Kidney tubule cell (primary cell): ENCODE results near the gene RAD17.
"Not testable (repeated sequence)": the region's sequence is repeated elsewhere in the genome, so short reads cannot be mapped to it uniquely, and the experiment has no call there.

Source experiments
- DNase-seq: peaks from one replicate; pipeline ENCODE4 v3.0.0-alpha.2; 2018; ENCODE audit warnings: low spot score

RAD17 gene

DNA sequence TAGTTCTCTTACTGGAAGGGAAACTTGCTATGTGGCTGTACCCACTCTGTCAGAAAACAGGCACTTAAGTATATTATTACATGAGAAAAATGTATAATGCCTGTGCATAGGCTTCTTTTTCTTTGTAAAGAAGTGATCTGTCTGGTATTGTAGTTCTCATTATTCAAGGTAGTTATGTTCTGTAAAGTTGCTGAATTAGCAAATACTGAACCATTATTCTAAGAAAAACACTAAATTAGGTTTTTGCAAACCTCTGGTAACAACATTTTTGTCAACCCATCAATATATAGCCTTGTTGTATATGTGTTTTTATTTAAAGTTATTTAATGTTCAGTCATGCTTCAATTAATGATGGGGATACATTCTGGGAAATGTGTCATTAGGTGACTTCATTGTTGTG is 8.8 kb downstream of the RAD17 start:
- DNase-seq = no peak

DNA sequence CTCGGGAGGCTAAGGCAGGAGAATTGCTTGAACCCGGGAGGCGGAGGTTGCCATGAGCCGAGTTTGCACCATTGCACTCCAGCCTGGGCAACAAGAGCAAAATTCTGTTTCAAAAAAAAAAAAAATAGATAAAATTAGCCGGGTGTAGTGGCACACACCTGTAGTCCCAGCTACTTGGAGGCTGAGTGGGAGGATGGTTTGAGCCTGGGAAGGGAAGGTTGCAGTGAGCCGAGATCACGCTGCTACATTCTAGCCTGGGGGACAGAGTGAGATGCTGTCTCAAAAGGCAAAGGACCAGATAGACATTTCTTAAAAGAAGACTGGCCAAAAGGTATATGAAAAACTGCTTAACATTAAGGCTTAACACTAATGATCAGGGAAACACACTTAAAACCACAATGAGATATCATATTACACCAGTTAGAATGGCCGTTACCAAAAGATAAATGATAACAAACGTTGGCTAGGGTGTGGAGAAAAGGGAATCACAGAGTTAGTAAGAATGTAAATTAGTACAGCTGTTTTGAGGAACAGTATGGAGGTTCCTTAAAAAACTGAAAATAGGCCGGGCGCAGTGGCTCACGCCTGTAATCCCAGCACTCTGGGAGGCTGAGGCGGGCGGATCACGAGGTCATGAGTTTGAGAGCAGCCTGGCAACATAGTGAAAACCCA is 35.2 kb downstream of the RAD17 start:
- no peak for DNase-seq

DNA sequence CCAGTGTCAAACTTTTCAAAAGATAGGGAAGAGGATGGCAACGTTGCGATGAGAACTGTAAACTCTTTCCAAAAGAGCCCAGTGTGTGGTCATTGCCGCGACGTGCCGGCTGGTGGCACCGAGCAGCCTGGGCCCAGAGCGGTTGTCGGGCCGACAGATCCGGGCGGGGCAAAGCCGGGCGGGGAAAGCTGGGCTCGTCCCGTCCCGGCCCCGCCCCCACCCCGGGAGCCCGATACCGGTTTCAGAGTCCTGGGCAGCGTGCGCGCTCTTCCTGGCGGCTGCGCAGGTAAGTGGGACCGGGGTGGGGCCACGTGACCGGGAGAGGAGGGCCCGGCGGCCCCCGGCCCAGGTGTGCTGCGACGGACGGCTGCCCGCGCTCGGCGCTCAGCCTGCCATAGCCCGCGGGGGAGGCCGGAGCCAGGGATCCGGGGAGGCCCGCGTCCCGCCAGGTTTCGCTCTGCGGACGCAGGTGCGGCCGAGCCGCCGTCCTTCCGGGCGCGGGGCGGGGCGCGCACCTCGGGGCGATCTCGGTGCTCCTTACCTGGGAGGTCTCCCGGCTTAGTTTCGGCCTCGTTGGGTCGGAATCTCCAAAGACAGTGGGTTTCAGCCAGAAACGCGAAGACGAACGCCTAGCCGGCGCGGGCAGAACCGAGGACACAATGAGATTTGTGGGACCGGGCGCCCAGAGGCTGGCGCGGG is 45.4 kb downstream of the RAD17 start, which contains the start of gene MARVELD2:
TSS of gene MARVELD2 (plus strand) at position 232 of the 699 bp plus-strand sequence. CDS start 4,270 bp downstream, outside the sequence.
- peak; percentile 90 for DNase-seq

DNA sequence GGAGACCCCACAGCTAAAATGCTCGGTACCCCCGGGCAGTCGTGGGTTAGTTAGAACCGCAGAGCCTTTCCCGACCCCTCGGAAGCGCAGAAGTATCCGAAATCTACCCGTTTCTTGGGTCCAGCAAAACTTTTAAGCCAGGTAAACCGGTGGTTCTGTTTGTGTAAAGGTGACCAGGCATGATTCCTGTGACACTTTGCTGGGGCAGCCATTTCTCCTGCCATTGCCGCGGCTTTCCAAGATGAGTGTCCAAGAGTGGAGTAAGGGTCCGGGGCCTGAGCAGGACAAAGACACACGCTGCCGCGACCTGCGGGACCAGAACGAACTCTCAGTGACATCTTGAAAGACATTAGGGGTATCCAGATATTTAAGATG is 46.0 kb downstream of the RAD17 start:
- peak; percentile 53 for DNase-seq

DNA sequence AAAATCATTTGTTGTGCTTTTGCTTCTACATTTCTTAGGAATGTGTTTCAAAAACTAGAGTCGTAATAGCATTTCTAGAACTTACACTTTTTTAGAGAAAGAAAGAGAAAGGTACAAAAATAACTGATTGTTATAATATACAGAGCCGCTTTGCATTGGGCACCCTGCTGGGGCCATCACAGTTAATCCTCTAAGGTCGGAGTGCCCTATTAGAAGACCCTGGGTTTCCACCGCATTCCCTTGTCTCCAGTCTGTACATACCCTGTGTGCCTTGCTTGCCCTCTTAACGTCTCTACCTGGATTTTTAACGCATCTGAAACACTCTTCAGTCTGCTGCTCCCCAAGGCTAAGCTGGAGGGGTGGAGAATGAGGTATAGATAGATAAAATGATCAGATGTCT is 46.6 kb downstream of the RAD17 start:
- DNase-seq = peak; percentile 16

DNA sequence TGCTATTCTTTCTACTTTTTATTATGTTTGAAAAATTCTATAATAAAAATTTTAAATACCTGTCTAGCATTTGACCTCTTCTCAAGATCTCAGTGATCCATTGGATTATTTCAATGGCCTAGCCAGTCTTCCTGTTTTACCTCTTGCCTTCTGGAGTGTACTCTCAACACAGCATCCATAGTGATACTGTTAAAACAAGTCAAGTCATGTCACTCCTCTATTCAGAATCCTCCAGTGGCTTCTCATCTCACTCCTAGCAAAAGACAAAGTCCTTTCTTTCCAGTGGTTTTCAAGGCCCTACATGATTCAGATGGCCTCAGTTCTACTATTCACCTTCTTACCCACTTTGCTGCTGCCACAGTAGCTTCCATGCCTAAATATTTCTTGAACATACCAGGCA is 47.1 kb downstream of the RAD17 start:
- DNase-seq = peak; percentile 3

DNA sequence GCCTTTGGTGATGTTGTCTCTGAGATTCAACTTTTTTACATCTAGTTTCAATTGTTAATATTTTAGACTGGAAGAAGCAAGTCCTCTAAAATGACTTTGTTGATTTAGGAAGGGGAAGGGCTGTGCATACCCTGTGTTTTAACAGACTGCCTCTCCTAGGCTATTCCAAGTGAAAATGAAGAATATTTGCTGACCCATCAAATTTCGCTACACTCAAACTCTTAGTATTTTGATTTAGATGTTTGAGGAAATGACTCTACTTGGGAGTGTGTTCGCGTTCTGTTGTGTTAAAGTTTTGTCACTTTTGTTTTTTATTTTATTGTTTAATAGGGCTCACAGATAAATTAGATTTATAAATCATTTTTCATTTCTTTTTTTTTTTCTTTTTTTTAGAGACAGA is 48.9 kb downstream of the RAD17 start:
- no peak for DNase-seq

DNA sequence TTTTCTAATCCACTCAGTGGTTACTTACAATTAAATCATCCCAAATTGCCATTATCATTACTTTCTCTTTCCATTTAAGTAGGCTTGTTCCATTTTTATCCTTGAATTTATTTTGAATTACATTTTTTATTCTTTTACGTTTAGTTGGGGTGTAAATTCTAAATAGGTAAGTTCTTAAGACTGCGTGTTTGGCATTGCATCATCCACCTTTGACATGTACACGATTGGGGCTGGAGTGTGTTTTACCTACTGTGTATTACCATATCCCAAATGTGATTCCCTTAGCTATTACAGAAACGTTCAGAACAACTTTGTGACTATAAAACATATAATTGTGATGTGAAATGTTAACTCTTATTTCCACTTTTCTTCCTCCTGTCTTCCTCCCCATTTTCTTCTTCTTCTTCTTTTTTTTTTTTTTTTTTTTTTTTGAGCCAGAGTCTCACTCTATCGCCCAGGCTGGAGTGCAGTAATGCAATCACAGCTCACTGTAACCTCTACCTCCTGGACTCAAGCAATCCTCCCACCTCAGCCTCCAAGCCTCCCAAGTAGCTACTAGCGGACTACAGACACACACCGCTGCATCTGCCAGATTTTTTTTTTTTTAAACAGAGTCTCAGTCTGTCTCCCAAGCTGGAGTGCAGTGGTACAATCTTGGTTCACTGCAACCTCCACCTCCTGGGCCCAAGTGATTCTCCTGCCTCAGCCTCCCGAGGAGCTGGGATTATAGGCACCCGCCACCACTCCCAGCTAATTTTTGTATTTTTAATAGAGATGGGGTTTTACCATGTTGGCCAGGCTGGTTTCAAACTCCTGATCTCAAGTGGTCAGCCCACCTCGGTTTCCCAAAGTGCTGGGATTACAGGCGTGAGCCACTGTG is 62.0 kb downstream of the RAD17 start:
- no peak for DNase-seq

DNA sequence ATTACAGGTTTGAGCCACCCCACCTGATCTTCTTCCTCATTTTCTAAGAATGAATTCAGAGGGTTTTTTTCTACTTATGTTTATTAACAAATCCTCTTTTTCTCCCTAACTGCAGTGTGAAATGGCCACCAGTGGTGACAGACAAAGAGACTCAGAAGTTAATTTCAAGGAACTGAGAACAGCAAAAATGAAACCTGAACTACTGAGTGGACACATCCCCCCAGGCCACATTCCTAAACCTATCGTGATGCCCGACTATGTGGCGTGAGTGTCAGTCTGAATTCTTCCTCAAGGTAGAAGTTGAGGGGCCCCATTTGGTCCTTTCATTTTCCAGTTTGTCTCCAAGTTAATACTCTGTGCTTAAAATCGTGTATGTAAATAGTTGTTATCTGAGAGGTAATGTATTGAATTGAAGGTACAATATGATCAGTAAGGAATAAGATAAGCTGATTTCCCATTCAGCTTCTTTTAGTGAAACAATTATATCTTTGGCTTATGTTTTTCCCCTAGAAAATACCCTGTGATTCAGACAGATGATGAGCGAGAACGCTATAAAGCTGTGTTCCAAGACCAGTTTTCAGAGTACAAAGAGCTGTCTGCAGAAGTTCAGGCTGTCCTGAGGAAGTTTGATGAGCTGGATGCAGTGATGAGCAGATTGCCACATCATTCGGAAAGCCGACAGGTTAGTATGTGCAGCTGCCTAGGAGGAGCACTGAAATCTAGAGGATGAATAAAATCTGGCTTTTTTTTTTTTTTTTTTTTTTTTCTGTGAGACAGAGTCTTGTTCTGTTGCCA is 63.0 kb downstream of the RAD17 start:
- DNase-seq = no peak

DNA sequence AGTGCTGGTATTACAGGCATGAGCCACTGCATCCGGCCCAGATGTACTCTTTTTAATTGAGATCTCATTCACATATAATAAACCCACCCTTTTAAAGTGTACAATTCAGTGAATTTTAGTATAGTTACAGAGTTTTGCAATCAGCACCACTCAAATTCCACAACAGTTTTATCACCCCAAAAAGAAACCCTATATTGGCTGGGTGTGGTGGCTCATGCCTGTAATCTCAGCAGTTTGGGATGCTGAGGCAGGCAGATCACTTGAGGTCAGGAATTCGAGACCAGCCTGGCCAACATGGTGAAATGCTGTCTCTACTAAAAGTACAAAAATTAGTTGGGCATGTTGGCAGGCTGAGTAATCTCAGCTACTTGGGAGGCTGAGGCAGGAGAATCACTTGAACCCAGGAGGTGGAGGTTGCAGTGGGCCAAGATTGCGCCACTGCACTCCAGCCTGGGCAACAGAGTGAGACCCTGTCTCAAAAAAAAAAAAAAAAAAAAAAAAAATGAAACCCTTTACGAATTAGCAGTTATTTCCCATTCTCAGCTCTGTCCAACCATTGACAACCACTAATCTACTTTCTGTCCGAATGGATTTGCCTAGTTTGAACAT is 65.8 kb downstream of the RAD17 start:
- DNase-seq = not testable (repeated sequence)

DNA sequence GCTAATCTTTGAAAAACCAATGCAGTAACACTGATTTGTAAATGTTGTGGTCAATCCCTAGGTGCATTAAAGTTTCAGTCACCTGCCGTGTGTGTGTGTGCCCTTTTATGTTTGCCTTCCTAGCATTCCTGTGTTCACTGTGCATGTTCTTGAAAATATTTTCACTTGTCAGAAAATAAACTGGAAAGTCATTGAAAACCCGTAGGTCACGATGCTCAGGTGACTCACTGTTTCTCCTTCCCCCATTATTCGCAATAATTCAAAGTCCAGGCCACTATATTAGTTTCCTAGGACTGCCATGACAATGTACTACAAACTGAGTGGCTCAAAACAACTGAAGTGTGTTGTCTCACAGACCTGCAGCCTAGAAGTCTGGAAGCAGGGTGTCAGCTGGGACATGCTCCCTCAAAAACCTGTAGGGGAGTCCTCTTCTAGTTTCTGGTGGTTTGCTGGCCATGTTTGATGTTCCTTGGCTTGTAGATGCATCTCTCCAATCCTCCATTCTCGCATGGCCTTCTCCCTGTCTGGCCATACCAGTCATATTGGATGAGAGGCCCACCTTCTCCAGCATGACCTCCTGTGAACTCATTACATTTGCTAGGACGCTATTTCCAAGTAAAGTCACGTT is 74.6 kb downstream of the RAD17 start:
- DNase-seq = peak; percentile 92

DNA sequence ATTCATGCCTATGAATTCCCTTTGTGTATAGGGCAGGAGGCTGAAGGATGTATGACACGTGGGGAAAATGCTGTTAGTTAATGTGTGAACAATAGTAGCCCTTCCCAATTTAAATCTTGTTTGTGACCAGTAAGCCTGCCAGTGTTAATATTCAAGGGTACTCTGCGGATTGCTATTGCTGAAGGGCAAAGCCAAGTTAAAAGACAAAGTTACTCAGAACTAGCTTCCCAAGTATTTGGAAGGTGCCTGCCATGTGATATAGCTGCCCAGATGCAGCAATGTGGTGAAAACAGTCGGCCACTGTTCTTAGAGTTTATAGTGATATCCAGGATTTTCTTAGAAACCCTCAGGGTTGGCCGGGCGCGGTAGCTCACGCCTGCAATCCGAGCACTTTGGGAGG is 79.9 kb downstream of the RAD17 start:
- peak; percentile 20 for DNase-seq

DNA sequence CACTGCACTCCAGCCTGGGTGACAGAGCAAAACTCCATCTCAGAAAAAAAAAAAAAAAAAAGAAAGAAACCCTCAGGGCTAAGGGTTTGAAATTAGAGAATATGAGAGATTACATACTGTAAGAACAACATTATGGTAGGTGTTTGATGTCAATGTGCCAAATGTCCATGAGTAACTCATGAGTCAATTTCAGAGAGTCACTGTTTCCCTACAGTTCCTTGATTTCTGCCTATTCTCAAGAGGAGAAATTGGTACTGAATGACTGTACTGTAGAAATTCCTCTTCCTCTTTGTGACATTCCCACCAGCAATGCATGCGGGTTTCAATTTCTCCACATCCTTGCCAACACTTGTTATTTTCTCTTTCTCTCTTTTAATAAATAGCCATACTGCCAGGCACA is 80.5 kb downstream of the RAD17 start:
- peak; percentile 97 for DNase-seq

DNA sequence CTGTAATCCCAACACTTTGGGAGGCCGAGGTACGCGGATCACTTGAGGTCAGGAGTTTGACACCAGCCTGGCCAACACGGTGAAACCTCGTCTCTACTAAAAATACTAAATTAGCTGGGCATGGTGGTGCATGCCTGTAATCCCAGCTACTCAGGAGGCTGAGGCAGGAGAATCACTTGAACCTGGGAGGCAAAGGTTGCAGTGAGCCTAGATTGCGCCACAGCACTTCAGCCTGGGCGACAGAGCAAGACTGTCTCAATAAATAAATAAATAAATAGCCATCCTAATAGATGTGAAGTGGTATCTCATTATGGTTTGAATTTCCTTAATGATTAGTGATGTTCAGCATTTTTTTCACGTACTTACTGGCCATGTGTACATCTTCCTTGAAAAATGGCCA is 80.9 kb downstream of the RAD17 start:
- not testable (repeated sequence) for DNase-seq

DNA sequence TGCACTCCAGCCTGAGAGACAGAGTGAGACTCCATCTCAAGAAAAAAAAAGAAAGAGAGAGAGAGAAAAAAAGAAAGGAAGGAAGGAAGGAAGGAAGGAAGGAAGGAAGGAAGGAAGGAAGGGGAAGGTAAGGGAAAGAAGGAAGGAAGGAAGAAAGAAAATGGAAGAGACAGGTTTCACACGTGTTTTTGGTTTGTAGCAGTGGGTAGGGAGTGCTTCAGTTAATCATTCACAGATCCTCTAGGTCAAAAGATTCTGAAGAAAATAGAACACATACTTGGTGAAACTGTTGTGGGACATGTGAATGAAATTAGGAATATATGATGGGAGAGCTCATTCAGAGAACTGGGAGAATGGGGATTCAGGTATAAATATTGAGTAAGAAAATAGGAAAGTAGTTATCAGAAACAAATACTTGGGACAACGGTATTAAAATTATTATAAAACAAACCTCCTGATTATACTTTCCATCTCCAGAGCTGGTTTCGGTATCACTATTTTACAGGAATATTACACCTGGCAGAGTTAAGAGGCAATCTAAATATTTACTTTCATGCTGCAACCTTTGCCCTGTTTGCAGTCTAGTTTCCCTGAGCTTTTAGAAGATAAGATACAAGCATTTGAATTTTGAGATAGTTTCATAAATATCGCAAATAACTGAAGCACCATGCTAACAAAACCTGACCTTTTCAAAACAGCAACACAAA is 82.5 kb downstream of the RAD17 start:
- no peak for DNase-seq

DNA sequence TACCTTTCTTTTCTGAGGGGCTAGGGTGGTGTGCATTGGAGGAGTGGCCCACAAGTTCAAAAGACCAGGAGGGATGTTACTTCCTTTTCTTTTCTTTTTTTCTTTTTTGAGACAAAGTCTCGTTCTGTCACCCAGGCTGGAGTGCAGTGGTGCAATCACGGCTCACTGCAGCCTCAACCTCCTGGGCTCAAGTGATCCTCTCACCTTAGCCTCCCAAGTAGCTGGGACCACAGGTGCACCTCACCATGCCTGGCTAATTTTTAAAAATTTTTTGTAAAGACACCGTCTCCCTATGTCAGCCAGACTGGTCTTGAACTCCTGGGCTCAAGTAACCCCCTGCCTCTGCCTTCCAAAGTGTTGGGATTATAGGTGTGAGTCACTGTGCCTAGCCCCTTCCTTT is 83.9 kb downstream of the RAD17 start:
- not testable (repeated sequence) for DNase-seq

DNA sequence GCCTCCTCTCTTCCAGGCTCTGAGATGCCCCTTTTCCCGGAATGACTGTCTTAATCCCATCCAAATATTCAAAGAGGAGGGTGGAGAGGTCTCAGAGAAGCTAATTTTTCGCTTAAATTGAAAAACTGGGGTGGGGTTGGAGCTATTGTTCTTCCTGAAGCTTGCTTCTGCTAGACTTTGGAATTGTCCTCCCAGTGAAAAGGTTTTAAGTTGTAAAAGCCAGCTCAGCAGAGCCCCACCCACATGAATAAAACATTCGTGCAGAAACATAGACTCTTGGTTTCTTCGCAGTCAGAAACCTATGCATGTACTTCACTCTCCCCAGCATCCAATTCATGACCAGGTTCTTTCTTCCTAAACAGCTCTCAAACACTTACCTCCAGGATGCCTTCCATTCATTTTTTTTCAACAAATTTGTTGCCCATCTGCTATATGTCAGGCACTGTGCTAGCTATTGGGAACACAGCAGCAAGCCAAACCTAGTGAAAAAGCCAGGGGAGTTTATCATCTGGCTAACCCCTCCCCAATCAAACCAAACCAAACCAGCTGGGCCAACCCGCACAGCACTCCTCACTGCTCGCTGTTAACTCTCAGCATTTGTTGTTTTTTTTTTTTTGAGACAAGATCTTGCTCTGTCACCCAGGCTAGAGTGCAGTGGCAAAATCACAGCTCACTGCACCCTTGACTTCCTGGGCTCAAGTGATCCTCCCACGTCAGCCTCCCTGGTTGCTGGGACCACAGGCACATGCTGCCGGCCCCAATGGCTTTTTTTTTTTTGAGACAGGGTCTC is 85.0 kb downstream of the RAD17 start:
- DNase-seq = no peak

DNA sequence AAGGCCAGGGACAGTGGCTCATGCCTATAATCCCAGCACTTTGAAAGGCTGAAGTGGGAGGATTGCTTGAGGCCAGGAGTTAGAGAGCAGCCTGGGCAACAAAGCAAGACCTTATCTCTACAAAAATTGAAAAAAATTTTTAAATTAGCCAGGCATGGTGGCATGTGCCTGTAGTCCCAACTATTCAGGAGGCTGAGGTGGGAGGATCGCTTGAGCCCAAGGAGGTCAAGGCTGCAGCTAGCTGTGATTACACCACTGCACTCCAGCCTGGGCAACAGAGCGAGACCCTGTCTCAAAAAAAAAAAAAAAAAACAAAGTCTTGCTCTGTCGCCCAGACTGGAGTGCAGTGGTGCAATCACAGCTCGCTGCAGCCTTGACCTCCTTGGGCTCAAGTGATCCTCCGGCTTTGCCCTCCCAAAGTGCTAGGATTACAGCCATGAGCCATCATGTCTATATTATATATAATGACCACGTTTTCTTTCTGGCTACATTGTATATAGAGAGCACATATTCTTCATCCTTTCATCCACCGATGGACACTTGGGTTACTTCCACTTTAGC is 85.9 kb downstream of the RAD17 start:
- DNase-seq = not testable (repeated sequence)

DNA sequence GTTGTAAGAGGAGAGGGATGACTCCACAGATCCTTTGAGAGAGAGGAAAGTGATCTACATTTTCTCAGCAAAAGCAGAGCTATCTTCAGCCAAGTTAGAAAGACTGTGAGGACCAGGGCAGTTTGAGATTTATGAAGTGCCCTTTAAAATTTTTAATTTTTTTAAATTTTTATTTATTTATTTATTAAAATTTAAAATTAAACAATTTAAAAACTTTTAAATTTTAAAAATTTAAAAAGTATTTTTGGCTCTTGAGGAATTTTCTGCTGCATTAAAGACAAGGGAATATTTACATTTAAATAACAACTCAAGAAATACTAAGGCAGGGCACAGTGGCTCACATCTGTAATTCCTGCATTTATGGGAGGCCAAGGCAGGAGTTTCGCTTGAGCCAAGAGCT is 92.6 kb downstream of the RAD17 start:
- no peak for DNase-seq
